Keratinocyte (primary cell): ENCODE data around the gene IRF1. TPM values are rescaled to one million over a fixed set of nuclear protein-coding genes. Genes with fewer than 3 reads are reported as not detected.

Experiments used
- DNase-seq: peaks from one replicate; pipeline ENCODE4 v3.0.0-alpha.2; 2011; ENCODE audit warnings: low read depth, missing footprints, low spot score
- FAIRE-seq: peaks from 2 replicates; lab custom pipeline; 2011; peaks lifted over from hg19 to GRCh38; lab: Jason Lieb, UNC
- H2AFZ ChIP-seq: 2 replicates; pipeline ENCODE4 v1.6.0; 2012; ENCODE audit warnings: low read length, control low read depth, inconsistent platforms; ENCODE audit not compliant: control insufficient read depth
- H3K27ac ChIP-seq: 2 replicates; pipeline ENCODE4 v1.5.1; 2011; ENCODE audit warnings: low read length; ENCODE audit not compliant: control insufficient read depth, insufficient read depth
- H3K27me3 ChIP-seq: 3 replicates; pipeline ENCODE4 v1.6.0; 2011; ENCODE audit warnings: low read length; ENCODE audit not compliant: control insufficient read depth, insufficient read depth; ENCODE audit errors: extremely low read depth
- H3K36me3 ChIP-seq, 2 experiments: 2 replicates in 1 of 2; 3 replicates in 1 of 2; pipeline ENCODE4 v1.5.1; 2011; ENCODE audit warnings: low read length in 2 of 2, mild to moderate bottlenecking in 1 of 2; ENCODE audit not compliant: control insufficient read depth in 2 of 2, insufficient read depth in 2 of 2; ENCODE audit errors: extremely low read depth in 1 of 2
- H3K4me1 ChIP-seq: 3 replicates; pipeline ENCODE4 v1.5.1; 2011; ENCODE audit warnings: low read length; ENCODE audit not compliant: control insufficient read depth, insufficient read depth; ENCODE audit errors: extremely low read depth
- H3K4me2 ChIP-seq: 3 replicates; pipeline ENCODE4 v1.6.0; 2011; ENCODE audit warnings: low read depth, low read length; ENCODE audit not compliant: control insufficient read depth, insufficient read depth; ENCODE audit errors: extremely low read depth
- H3K4me3 ChIP-seq, 3 experiments: fragments of 200-600 bp in 1 of 3; sonication (generic) in 1 of 3; 2 replicates in 2 of 3; 3 replicates in 1 of 3; pipeline ENCODE4 v1.5.1; 2011 to 2016; ENCODE audit warnings: low read length in 3 of 3, mild to moderate bottlenecking in 3 of 3, control low read depth in 2 of 3, inconsistent platforms in 1 of 3, low read depth in 1 of 3, mixed read lengths in 1 of 3, mixed run types in 1 of 3, moderate library complexity in 1 of 3; ENCODE audit not compliant: control insufficient read depth in 2 of 3, insufficient read depth in 2 of 3; ENCODE audit errors: extremely low read depth in 1 of 3
- H3K79me2 ChIP-seq: 2 replicates; pipeline ENCODE4 v1.6.0; 2012; ENCODE audit warnings: low read length; ENCODE audit not compliant: control insufficient read depth, insufficient read depth
- H3K9ac ChIP-seq: 3 replicates; pipeline ENCODE4 v1.6.0; 2011; ENCODE audit warnings: low read length; ENCODE audit not compliant: control insufficient read depth, insufficient read depth; ENCODE audit errors: extremely low read depth
- H3K9me1 ChIP-seq: 3 replicates; pipeline ENCODE4 v1.6.0; 2011; ENCODE audit warnings: low read length; ENCODE audit not compliant: control insufficient read depth, insufficient read depth; ENCODE audit errors: extremely low read depth
- H3K9me3 ChIP-seq: 2 replicates; pipeline ENCODE4 v1.5.1; 2012; ENCODE audit warnings: low read depth, low read length; ENCODE audit not compliant: control insufficient read depth
- H4K20me1 ChIP-seq: 3 replicates; pipeline ENCODE4 v1.6.0; 2011; ENCODE audit warnings: low read length; ENCODE audit not compliant: control insufficient read depth, insufficient read depth; ENCODE audit errors: extremely low read depth
- CTCF ChIP-seq, 3 experiments: IDR thresholded peaks in 1 of 3; conservative IDR thresholded peaks in 1 of 3; optimal IDR thresholded peaks in 1 of 3; 2 replicates in 2 of 3; 3 replicates in 1 of 3; pipeline versions ENCODE3 to v1.5.1; 2011; ENCODE audit warnings: low read length in 3 of 3, mild to moderate bottlenecking in 3 of 3, moderate library complexity in 2 of 3, control low read depth in 1 of 3, inconsistent platforms in 1 of 3; ENCODE audit not compliant: insufficient read depth in 2 of 3; ENCODE audit errors: extremely low read depth in 1 of 3
- EZH2 ChIP-seq: IDR thresholded peaks from one replicate; pipeline ENCODE4 v1.6.1; 2012; ENCODE audit warnings: inconsistent platforms, mild to moderate bottlenecking, low read length, moderate library complexity
- dilution Hi-C: fragments of 300-500 bp; cut with MboI; formaldehyde crosslinking; loops from one replicate; pipeline ENCODE4 v1.7.0; 2020; ENCODE audit warnings: low sequenced_read_pairs; ENCODE audit not compliant: extremely low pct_ligation_motif_present
- polyA plus RNA-seq, 5 experiments: library from polyadenylated mRNA; depleted of rRNA in 3 of 5; stranded (reverse) in 3 of 5; stranded (forward) in 1 of 5; unstranded in 1 of 5; fragments of >200 nt; gene quantifications; 1 replicate in 1 of 5; 2 replicates in 3 of 5; 3 replicates in 1 of 5; pipeline versions ENCODE4 v1.2.1 to v1.2.3, GENCODE V29; 2011 to 2012; ENCODE audit warnings: missing spikeins in 2 of 5, low read depth in 1 of 5, low replicate concordance in 1 of 5

The IRF1 gene
- polyA plus RNA-seq, 1 donor (not counting 4 experiments of a cell fraction or from before 2014, with no cell fraction given): 6.2 TPM

DNA sequence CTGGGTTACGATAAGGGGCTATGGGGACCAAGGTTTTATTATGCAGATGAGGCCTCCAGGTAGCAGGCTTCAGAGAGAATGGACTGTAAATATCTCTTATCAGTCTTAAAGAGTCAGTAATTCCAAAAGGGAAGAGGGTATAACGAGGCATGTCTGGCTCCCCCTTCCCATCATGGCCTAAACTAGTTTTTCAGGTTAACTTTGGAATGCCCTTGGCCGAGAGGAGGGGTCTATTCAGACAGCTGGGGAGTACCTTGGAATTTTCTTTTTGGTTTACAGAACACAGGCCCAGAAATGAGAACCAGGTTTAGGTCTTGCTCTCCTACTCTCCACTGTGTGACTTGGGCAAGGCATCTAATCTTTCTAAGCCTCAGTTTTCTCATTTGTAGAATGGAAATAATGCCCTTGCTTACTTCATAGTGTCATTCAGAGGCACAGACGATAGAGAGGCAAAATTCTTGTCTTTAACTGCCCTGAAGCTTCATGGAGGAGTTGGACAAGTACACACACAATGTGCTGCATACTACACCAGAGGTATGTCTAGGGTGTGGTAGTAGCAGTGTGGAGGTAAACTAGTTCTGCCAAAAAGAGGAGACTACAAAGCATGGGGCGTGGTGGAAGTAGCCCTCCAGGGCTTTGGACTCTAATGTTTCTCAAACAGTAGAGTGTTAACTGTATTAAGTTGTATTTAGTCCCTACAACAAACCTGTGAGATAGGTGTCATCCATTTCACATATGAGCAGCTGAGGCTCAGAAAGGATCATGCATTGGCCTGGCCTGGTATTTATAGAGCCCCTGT is 45.5 kb downstream of the IRF1 start:
- Histone ChIP-seq H3K9me1 (no peaks in the 10 kb centered on the region), H3K4me3 (no peak overlapping the region), H3K9me3 (no peaks in the 10 kb centered on the region), H2AFZ (peak overlapping the region; percentile 55), H3K9ac (peak overlapping the region; percentile 75), H3K36me3 (no peaks in the 10 kb centered on the region), H3K79me2 (no peaks in the 10 kb centered on the region), H3K27me3 (no peaks in the 10 kb centered on the region), H3K27ac (peak overlapping the region; percentile 93), H4K20me1 (no peaks in the 10 kb centered on the region), H3K4me1 (peaks cover 26% of the 10 kb centered on the region), H3K4me2 (peak overlapping the region; percentile 69)
- FAIRE-seq (peak; percentile 79), DNase-seq (peak; percentile 73)
- TF ChIP-seq EZH2: no peak
- TF ChIP-seq CTCF (optimal IDR thresholded peaks at IDR 0.05 in 1 of 3, IDR thresholded peaks at IDR 0.05 in 1 of 3, conservative IDR thresholded peaks at IDR 0.05 in 1 of 3; ENCODE audit: extremely low read depth in 1 of 3, insufficient read depth in 2 of 3, low read length in 3 of 3): no peak
- dilution Hi-C loops: no loop called here

- H3K36me3 ChIP-seq: no peaks in the 10 kb centered on the region
- H3K9me1 ChIP-seq: no peaks in the 10 kb centered on the region
- DNase-seq (no peak), FAIRE-seq (no peak)
- no peak overlapping the region for H2AFZ ChIP-seq
- H3K27me3 ChIP-seq: no peaks in the 10 kb centered on the region
- no peak overlapping the region for H3K4me2 ChIP-seq
- H3K9ac ChIP-seq: no peak overlapping the region
- no peaks in the 10 kb centered on the region for H3K9me3 ChIP-seq
- TF ChIP-seq EZH2 (no peak), CTCF (optimal IDR thresholded peaks at IDR 0.05 in 1 of 3, IDR thresholded peaks at IDR 0.05 in 1 of 3, conservative IDR thresholded peaks at IDR 0.05 in 1 of 3; ENCODE audit: extremely low read depth in 1 of 3, insufficient read depth in 2 of 3, low read length in 3 of 3) (no peak)
- dilution Hi-C loops: no loop called here
- peaks cover 36% of the 10 kb centered on the region for H3K4me1 ChIP-seq
- H4K20me1 ChIP-seq: no peaks in the 10 kb centered on the region
- H3K4me3 ChIP-seq: no peak overlapping the region
- no peak overlapping the region for H3K27ac ChIP-seq
- H3K79me2 ChIP-seq: no peaks in the 10 kb centered on the region
Observed at GRCh38 chr5:132444061-132444460, 46.5 kb downstream of the IRF1 start.
